ENCODE results near the gene JAG2. TPM values are rescaled to one million over a fixed set of nuclear protein-coding genes. Genes with fewer than 3 reads are reported as not detected.

Gene JAG2
- total RNA-seq, 1 experiment from 2014 or later = 85.9 TPM

DNA sequence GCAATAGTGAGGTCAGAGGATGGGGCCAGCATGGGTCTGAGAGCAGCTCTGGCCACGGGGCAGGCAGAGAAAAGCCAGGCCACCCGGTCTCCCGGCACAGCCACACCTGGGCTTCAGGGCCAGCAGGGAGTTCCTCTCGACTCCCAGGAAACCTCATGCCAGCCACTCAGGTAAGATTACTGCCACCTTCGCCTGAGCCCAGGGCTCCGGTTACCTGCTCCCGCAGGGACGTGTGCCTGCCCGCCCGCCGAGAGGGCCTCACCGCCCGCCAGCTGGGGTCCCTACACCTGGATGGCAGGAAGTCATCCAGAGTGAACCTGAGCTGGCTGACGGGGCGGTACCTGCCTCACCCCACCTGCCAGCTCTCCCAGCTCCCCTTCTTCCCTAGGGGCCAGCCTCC is 7.3 kb downstream of the JAG2 start:
- H3K36me3 ChIP-seq (ENCODE audit: control insufficient read depth in 1 of 2, insufficient read depth in 2 of 2, low read length in 2 of 2) = peaks cover 0 to 1% of the 10 kb centered on the region in 2 experiments; a peak in 1 of 4 replicates
- no peak overlapping the region for H2AFZ ChIP-seq (ENCODE audit: low read depth, low read length, poor library complexity, severe bottlenecking)
- CTCF ChIA-PET = no interaction called here
- POLR2A ChIA-PET = no interaction called here
- H3K9ac ChIP-seq (ENCODE audit: low read length) = no peak overlapping the region
- no peaks in the 10 kb centered on the region for H3K9me2 ChIP-seq (ENCODE audit: insufficient read depth)
- peaks cover 20 to 34% of the 10 kb centered on the region in 2 experiments for H3K4me1 ChIP-seq (ENCODE audit: control insufficient read depth in 1 of 2, insufficient read depth in 2 of 2, low read length in 2 of 2)
- no TSS peak for BruUV-seq (replicated peaks)
- RAD21 ChIA-PET (ENCODE audit: low non-redundant PET in 1 of 2, low total read pairs in 2 of 2, uncharacterized antibody in 2 of 2, unreplicated experiment in 2 of 2) = no interaction called here
- no peak for DNase-seq (ENCODE audit: low read depth, low spot score)
- H3K27ac ChIP-seq (ENCODE audit: low read depth, low read length) = no peak overlapping the region; the same call in 1 of the 2 replicates
- intact Hi-C loops (cut with micrococcal nuclease) = loop anchor here (10.0 kb wide), 1 partner anchor 187 kb away; the partner anchor contains the start of gene AHNAK2
- no peaks in the 10 kb centered on the region for H3K9me3 ChIP-seq (ENCODE audit: control insufficient read depth in 1 of 2, insufficient read depth in 1 of 2, low read depth in 1 of 2, low read length in 2 of 2)
- TF ChIP-seq YY1 (IDR thresholded peaks at IDR 0.05; ENCODE audit: extremely low read depth, insufficient replicate concordance, low read depth, low read length) = no peak
- TF ChIP-seq, protein P1, sequence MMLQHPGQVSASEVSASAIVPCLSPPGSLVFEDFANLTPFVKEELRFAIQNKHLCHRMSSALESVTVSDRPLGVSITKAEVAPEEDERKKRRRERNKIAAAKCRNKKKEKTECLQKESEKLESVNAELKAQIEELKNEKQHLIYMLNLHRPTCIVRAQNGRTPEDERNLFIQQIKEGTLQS (IDR thresholded peaks at IDR 0.05) = no peak
- no peak for TF ChIP-seq SP1 (IDR thresholded peaks at IDR 0.05; ENCODE audit: low read depth)
- no peak for TF ChIP-seq FOSL1 (IDR thresholded peaks at IDR 0.05; ENCODE audit: low read depth)
- no peak for TF ChIP-seq SIN3A (IDR thresholded peaks at IDR 0.05; ENCODE audit: low read depth)
- TF ChIP-seq POLR2AphosphoS5 (IDR thresholded peaks at IDR 0.05; ENCODE audit: low read depth, low read length) = no peak
- no peak for TF ChIP-seq TCF7L2 (IDR thresholded peaks at IDR 0.05; ENCODE audit: borderline replicate concordance, extremely low read depth, insufficient read depth, insufficient read length)
- no peak for TF ChIP-seq ZNF274 (IDR thresholded peaks at IDR 0.05; ENCODE audit: low read depth, low read length)
- no peak for TF ChIP-seq EZH2 (IDR thresholded peaks at IDR 0.05)
- TF ChIP-seq POLR2A (IDR thresholded peaks at IDR 0.05; ENCODE audit: borderline replicate concordance, extremely low read depth, insufficient read depth, insufficient read length) = no peak
- TF ChIP-seq, protein P2, sequence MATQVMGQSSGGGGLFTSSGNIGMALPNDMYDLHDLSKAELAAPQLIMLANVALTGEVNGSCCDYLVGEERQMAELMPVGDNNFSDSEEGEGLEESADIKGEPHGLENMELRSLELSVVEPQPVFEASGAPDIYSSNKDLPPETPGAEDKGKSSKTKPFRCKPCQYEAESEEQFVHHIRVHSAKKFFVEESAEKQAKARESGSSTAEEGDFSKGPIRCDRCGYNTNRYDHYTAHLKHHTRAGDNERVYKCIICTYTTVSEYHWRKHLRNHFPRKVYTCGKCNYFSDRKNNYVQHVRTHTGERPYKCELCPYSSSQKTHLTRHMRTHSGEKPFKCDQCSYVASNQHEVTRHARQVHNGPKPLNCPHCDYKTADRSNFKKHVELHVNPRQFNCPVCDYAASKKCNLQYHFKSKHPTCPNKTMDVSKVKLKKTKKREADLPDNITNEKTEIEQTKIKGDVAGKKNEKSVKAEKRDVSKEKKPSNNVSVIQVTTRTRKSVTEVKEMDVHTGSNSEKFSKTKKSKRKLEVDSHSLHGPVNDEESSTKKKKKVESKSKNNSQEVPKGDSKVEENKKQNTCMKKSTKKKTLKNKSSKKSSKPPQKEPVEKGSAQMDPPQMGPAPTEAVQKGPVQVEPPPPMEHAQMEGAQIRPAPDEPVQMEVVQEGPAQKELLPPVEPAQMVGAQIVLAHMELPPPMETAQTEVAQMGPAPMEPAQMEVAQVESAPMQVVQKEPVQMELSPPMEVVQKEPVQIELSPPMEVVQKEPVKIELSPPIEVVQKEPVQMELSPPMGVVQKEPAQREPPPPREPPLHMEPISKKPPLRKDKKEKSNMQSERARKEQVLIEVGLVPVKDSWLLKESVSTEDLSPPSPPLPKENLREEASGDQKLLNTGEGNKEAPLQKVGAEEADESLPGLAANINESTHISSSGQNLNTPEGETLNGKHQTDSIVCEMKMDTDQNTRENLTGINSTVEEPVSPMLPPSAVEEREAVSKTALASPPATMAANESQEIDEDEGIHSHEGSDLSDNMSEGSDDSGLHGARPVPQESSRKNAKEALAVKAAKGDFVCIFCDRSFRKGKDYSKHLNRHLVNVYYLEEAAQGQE (IDR thresholded peaks at IDR 0.05; ENCODE audit: low read depth) = no peak
- TF ChIP-seq, protein P3, sequence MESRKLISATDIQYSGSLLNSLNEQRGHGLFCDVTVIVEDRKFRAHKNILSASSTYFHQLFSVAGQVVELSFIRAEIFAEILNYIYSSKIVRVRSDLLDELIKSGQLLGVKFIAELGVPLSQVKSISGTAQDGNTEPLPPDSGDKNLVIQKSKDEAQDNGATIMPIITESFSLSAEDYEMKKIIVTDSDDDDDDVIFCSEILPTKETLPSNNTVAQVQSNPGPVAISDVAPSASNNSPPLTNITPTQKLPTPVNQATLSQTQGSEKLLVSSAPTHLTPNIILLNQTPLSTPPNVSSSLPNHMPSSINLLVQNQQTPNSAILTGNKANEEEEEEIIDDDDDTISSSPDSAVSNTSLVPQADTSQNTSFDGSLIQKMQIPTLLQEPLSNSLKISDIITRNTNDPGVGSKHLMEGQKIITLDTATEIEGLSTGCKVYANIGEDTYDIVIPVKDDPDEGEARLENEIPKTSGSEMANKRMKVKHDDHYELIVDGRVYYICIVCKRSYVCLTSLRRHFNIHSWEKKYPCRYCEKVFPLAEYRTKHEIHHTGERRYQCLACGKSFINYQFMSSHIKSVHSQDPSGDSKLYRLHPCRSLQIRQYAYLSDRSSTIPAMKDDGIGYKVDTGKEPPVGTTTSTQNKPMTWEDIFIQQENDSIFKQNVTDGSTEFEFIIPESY (IDR thresholded peaks at IDR 0.05; ENCODE audit: extremely low read depth, insufficient replicate concordance, low read length) = no peak
- no peak for TF ChIP-seq ELF1 (IDR thresholded peaks at IDR 0.05; ENCODE audit: borderline replicate concordance, low read depth)
- no peak for TF ChIP-seq SRF (IDR thresholded peaks at IDR 0.05; ENCODE audit: low read depth)
- TF ChIP-seq, protein P4, sequence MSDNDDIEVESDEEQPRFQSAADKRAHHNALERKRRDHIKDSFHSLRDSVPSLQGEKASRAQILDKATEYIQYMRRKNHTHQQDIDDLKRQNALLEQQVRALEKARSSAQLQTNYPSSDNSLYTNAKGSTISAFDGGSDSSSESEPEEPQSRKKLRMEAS (IDR thresholded peaks at IDR 0.05) = no peak
- TF ChIP-seq EGR1 (IDR thresholded peaks at IDR 0.05; ENCODE audit: low read depth) = no peak
- TF ChIP-seq, protein P5, sequence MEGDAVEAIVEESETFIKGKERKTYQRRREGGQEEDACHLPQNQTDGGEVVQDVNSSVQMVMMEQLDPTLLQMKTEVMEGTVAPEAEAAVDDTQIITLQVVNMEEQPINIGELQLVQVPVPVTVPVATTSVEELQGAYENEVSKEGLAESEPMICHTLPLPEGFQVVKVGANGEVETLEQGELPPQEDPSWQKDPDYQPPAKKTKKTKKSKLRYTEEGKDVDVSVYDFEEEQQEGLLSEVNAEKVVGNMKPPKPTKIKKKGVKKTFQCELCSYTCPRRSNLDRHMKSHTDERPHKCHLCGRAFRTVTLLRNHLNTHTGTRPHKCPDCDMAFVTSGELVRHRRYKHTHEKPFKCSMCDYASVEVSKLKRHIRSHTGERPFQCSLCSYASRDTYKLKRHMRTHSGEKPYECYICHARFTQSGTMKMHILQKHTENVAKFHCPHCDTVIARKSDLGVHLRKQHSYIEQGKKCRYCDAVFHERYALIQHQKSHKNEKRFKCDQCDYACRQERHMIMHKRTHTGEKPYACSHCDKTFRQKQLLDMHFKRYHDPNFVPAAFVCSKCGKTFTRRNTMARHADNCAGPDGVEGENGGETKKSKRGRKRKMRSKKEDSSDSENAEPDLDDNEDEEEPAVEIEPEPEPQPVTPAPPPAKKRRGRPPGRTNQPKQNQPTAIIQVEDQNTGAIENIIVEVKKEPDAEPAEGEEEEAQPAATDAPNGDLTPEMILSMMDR (IDR thresholded peaks at IDR 0.05 in 2 of 3, conservative IDR thresholded peaks at IDR 0.05 in 1 of 3; ENCODE audit: borderline replicate concordance in 1 of 3, insufficient read depth in 1 of 3, low read depth in 2 of 3, low read length in 2 of 3) = no peak
- TF ChIP-seq JUND (IDR thresholded peaks at IDR 0.05) = no peak
- no peak for TF ChIP-seq CBX3 (IDR thresholded peaks at IDR 0.05; ENCODE audit: low read depth)
- no peak for TF ChIP-seq CEBPB (IDR thresholded peaks at IDR 0.05; ENCODE audit: low read depth)
- H3K4me2 ChIP-seq (ENCODE audit: low read length) = no peak overlapping the region
- no peaks in the 10 kb centered on the region for H3K27me3 ChIP-seq (ENCODE audit: insufficient read depth, low read length)
- ATAC-seq = no peak
- H3K79me2 ChIP-seq (ENCODE audit: insufficient read depth, low read length) = peaks cover 84% of the 10 kb centered on the region
- no peaks in the 10 kb centered on the region; the same call in 1 of the 2 replicates for H4K20me1 ChIP-seq (ENCODE audit: insufficient read depth)
- no peak overlapping the region for H3K4me3 ChIP-seq (replicated peaks in 1 of 2; ENCODE audit: low read depth in 1 of 2, low read length in 2 of 2)
